ENCODE results near the gene OAS1. TPM values are rescaled to one million over a fixed set of nuclear protein-coding genes. Genes with fewer than 3 reads are reported as not detected.
A peak's percentile ranks its signal among the peaks of the same experiment; 100 is the strongest.

The OAS1 gene
- polyA plus RNA-seq (2011; rRNA removed) (0.19 and 0.50 TPM in 2 replicates), polyA minus RNA-seq (2011; rRNA and poly(A)+ RNA removed) (not detected in 2 replicates)

DNA sequence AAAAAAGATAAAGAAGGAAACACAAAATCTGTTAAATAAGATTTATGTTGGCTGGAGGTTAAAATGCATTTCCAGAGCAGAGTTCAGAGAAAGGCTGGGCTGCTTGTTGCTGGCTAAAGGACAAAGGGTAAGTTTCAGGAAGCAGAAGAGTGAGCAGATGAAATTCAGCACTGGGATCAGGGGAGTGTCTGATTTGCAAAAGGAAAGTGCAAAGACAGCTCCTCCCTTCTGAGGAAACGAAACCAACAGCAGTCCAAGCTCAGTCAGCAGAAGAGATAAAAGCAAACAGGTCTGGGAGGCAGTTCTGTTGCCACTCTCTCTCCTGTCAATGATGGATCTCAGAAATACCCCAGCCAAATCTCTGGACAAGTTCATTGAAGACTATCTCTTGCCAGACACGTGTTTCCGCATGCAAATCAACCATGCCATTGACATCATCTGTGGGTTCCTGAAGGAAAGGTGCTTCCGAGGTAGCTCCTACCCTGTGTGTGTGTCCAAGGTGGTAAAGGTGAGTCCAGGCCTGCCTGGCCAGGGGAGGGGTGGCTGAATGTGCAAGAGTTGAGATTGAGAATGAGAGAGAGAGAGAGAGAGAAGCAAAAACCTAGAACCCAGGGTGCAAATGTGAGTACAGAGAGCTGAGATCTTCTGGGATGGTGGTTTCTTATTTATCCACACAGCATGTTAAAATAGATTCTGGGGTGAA, at the start of gene OAS1:
TSS of gene OAS1 (plus strand) at position 251 of the 703 bp plus-strand sequence. CDS start at position 329, 78 bp downstream.
- peak within 1 kb of the TSS; percentile 14 for H3K4me3 ChIP-seq (ENCODE audit: low read depth, low read length)
- TF ChIP-seq CTCF (IDR thresholded peaks at IDR 0.05; ENCODE audit: low read depth, low read length), result no peak
- H3K27ac ChIP-seq (ENCODE audit: low read depth, low read length), result no peak within 1 kb of the TSS
- H3K9me3 ChIP-seq (ENCODE audit: control insufficient read depth, insufficient read depth, low read length), result no peaks in the 10 kb centered on the region
- no peaks in the 10 kb centered on the region for H3K27me3 ChIP-seq (ENCODE audit: control insufficient read depth, insufficient read depth, low read length)
- POLR2A ChIA-PET, result no interaction called here
- CTCF ChIA-PET, result no interaction called here
- DNase-seq (ENCODE audit: low read depth, low spot score), result no peak

DNA sequence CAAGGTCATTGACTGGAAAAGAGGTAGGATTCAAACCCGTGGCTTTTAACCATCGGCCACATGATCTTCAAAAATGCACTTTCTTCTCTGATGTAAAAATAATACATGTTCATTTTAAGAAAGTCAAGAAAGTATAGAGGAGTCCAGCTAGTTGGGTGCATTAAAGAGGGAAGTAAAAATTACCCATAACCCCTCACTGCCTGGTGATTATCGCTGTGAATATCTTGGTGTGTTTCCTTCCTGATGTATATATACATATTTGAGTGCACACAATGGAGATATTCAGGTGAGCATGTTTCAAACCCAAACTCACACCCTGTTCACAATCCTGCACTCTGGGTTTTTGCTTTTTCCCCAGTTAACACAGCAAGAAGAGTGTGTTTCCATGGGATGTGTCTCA, 47.5 kb upstream of the OAS1 start:
- no peak for TF ChIP-seq CTCF (IDR thresholded peaks at IDR 0.05; ENCODE audit: low read depth, low read length)
- no peak for DNase-seq (ENCODE audit: low read depth, low spot score)
- Histone ChIP-seq H3K27ac (ENCODE audit: low read depth, low read length) (no peak overlapping the region), H3K4me3 (ENCODE audit: low read depth, low read length) (no peak overlapping the region), H3K27me3 (ENCODE audit: control insufficient read depth, insufficient read depth, low read length) (no peaks in the 10 kb centered on the region), H3K9me3 (ENCODE audit: control insufficient read depth, insufficient read depth, low read length) (no peaks in the 10 kb centered on the region)
- POLR2A ChIA-PET, result no interaction called here
- CTCF ChIA-PET, result no interaction called here

GRCh38 chr12:112860181-112860580, 46.6 kb upstream of the OAS1 start:
- Histone ChIP-seq H3K27me3 (ENCODE audit: control insufficient read depth, insufficient read depth, low read length) (no peaks in the 10 kb centered on the region), H3K4me3 (ENCODE audit: low read depth, low read length) (no peak overlapping the region), H3K27ac (ENCODE audit: low read depth, low read length) (no peak overlapping the region), H3K9me3 (ENCODE audit: control insufficient read depth, insufficient read depth, low read length) (no peaks in the 10 kb centered on the region)
- DNase-seq (ENCODE audit: low read depth, low spot score), result no peak
- ChIA-PET CTCF (no interaction called here), POLR2A (no interaction called here)
- no peak for TF ChIP-seq CTCF (IDR thresholded peaks at IDR 0.05; ENCODE audit: low read depth, low read length)

DNA sequence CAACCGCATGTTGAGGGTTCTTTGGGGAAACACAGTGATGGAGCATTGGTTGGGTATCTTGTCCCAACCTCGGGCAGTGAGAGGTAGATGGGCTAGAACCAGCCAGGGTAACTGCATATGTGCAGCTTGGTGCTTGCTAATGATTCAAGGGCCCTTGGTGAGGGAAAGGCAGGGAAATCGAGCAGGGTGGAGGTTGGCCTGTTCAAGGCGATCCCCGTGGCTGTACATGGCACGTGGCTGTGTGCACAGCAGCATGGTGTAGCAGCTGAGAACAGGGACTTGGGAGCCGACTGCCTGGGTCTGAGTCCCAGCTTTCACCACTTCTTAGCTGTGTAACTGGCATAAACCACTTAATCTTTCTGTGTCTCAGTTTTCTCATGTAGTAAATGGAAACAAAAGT, 45.5 kb upstream of the OAS1 start:
- Histone ChIP-seq H3K4me3 (ENCODE audit: low read depth, low read length) (no peak overlapping the region), H3K27me3 (ENCODE audit: control insufficient read depth, insufficient read depth, low read length) (no peaks in the 10 kb centered on the region), H3K9me3 (ENCODE audit: control insufficient read depth, insufficient read depth, low read length) (no peaks in the 10 kb centered on the region), H3K27ac (ENCODE audit: low read depth, low read length) (no peak overlapping the region)
- ChIA-PET CTCF (no interaction called here), POLR2A (no interaction called here)
- DNase-seq (ENCODE audit: low read depth, low spot score), result no peak
- TF ChIP-seq CTCF (IDR thresholded peaks at IDR 0.05; ENCODE audit: low read depth, low read length), result no peak

GRCh38 chr12:112862636-112863290, 44.0 kb upstream of the OAS1 start:
- DNase-seq (ENCODE audit: low read depth, low spot score), result no peak
- Histone ChIP-seq H3K27ac (ENCODE audit: low read depth, low read length) (no peak overlapping the region), H3K27me3 (ENCODE audit: control insufficient read depth, insufficient read depth, low read length) (no peaks in the 10 kb centered on the region), H3K4me3 (ENCODE audit: low read depth, low read length) (no peak overlapping the region), H3K9me3 (ENCODE audit: control insufficient read depth, insufficient read depth, low read length) (no peaks in the 10 kb centered on the region)
- ChIA-PET CTCF (no interaction called here), POLR2A (no interaction called here)
- no peak for TF ChIP-seq CTCF (IDR thresholded peaks at IDR 0.05; ENCODE audit: low read depth, low read length)

Data from AG04450 (cell line).